ENCODE data around the gene CDK2.
"Not testable (repeated sequence)": the region's sequence is repeated elsewhere in the genome, so short reads cannot be mapped to it uniquely, and the experiment has no call there.

CDK2 gene

DNA sequence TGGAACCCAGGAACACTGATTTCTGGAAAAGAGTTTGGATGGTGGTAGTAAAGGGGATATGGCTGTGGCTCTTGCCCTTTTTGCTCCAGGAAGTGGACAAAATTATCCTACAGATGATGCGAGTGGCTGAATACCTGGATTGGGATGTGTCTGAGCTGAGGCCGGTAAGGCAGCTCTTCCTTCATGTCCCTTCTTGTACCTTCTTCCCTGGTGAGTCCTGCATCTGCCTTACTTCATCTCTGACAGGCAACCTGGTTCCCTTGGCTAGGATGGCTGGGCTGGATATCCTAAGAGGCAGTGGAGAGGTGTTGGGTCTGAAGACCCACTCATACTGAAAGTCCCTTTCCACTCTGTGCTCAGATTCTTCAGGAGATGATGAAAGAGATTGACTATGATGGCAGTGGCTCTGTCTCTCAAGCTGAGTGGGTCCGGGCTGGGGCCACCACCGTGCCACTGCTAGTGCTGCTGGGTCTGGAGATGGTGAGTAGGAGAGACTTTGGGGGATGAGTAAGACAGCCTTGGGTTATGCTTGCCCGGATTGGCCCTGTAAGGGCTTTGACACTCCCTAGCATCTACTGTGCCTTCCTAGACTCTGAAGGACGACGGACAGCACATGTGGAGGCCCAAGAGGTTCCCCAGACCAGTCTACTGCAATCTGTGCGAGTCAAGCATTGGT lies 27.7 kb upstream of the CDK2 start:
- DNase-seq, result no peak

DNA sequence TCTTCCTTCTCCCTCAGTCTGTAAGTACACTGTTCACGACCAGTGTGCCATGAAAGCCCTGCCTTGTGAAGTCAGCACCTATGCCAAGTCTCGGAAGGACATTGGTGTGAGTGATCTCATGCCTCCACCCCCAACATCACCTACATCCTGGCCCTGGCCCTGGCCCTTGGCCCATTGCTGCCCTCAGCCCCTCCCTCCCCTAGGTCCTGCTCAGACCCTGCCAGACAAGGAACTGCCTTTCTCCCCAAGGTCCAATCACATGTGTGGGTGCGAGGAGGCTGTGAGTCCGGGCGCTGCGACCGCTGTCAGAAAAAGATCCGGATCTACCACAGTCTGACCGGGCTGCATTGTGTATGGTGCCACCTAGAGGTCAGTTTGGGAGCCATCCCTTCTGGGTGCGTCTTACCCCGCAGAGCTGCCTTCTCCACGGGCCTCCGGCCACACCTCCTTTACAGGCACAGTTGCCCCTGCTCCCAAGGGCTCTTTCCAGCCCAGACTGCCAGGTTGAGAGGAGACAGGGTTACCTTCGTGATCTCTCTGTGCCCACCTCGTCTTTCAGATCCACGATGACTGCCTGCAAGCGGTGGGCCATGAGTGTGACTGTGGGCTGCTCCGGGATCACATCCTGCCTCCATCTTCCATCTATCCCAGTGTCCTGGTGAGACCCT lies 26.4 kb upstream of the CDK2 start:
- DNase-seq, result peak; percentile 85

DNA sequence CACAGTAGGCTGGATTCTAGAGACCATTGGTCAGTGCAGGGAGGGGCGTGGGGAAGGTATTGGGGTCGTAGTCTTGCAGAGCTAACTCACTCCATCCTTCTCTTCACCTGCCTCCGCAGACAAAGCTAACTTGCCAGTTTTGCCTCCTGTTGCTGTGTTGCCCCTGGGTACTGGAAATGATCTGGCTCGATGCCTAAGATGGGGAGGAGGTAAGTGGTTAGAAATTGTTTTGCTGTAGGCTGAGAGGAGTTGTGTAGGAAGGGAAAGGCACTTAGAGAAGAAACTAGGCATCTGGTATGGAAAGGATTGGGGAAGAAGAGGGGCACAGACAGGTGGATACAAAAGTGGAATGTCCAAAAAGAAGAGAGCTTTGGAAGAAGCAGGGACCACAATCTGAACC lies 24.6 kb upstream of the CDK2 start:
- DNase-seq, result no peak

DNA sequence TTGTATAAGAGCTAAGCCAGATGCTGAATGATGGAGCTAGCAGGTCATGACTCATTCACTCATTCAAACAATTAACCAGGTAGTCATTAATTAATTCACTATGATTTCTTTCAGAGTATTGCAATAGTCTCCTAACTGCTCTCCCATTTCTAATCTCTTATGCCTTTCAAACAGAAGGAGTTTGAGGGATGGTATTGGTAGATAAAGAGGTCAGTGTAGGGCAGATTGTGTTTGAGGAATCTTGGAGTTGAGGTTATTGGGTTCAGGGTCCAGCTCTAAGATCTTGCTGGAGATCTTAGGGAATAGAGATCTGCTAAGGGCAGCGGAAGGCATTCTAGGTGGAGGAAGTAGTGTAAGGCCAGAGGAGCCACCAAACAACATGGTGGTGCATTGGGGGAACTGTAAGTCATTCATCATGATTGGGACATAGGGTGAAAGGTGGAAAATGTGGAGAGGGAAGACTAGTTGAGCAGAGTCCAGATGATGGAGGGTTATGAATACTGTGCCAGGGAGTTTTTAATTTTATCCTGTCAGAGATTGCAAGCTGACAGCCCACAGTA lies 24.0 kb upstream of the CDK2 start:
- no peak for DNase-seq

DNA sequence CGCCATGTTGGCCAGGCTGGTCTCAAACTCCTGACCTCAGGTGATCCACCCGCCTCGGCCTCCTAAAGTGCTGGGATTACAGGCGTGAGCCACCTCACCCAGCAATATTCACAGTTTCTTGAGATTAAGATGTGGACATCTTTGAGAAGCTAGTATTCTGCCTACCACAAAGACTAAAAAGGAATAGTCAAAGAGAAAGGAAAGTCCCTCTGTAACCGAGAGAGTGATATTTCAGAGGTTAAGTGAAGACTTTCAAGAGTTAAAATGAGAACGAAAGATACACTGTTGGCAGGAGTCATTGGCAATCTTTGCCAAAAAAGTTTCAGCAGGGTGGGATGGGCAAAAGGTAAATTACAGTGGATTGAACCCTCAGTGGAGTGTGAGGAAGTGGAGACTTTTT lies 20.1 kb upstream of the CDK2 start:
- no peak for DNase-seq

DNA sequence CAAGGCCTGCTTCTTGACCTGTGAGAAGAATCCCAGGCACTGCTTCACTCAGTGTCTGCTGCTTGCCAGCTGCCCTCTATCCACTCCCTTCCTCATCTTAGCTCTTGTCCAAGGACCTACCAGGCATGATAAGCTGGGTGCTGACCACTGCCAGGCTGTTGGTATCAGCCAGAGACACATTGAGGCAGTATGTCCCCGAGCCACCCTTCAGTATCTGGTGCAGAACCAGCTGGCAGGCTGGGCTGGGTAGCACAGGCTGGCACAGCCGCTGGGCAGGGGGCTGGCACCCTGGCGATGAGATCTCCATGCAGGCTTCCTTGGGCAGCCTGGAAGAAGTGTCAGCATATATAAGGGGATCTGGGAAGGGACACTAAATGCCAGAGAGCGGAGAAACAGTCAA lies 11.3 kb upstream of the CDK2 start:
- DNase-seq, result no peak

DNA sequence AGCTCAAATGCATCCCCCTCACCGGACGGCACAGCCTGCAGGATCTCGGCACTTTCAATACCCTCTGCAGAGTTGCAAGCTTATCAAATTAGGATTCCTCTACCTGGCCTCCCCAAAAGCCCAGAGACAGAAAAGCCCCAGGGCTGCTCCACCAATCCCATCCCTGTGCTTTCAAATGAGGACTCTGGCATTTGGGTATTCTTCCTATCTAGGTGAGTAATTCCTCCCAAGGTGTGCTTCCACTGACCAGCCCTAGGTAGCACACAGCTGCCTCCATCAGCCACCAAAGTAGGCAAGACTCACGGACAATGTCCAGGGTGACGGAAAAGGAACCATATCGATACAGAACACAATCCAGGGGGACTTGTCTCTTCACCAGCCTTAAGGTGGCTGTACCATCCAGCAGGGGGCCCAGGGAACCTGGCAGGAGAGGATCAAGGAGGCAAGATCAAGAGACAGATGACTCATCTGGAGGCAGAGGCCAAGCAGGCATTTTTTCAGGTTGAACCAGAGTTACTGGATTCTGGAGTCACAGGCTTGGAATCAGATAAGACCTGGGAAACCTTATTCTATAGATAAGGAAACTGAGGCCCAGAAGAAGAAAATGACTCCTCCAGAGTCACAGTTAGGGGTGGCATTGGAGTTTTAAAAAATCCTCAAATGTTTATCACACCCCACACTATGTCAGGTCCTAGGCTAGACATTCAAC lies 10.7 kb upstream of the CDK2 start:
- peak; percentile 48 for DNase-seq

DNA sequence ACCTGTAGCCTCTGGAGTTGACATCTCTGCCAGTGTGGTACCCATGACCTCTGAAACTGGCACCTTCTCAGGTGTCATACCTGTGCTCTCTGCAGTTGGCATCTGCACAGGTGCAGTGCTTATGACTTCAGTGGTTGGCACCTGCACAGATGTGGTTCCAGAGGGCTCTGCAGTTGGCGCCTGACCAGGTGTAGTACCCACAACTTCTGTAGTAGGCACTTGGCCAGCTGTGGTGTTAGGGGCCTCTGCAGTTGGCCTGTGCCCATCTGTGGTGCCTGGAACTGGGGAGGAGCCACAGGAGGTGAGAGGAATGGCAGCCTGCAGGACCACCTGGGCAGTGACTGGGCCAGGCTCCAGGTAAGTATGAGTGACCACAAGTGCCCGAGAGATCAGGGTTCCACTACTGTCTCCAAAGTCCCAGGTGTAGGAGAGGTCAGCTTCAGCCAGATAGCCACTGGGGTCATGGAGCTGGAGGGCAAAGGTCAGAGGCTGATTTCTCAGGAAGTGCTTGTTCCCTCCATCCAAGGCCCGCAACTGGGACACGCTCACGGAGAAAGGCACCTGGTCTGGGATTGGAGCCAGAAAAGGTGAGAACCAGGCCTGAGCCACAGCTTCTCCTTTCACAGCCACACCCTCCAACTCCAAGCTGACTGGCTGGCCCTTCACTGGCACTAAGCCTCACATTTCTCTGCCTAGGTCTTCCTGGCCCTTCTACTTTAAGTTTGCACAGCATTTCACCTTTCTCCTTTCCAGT lies 9.3 kb upstream of the CDK2 start:
- DNase-seq, result no peak

DNA sequence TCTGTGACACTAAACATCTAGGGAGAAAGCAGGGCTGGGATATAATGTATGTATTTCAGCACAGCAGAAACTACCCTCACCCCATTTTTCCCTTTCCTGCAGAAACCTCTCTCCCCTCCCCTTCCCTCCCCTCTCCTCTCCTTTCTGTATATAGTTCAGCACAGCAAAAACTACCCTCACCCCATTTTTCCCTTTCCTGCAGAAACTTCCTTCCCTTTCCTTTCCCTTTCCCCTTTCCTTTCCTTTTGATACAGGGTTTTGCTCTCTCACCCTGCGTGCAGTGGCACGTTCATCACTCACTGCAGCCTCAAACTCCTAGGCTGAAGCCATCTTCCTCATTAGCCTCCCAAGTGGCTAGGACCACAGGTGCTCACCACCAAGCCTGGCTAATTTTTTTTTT lies 2.9 kb upstream of the CDK2 start:
- no peak for DNase-seq

DNA sequence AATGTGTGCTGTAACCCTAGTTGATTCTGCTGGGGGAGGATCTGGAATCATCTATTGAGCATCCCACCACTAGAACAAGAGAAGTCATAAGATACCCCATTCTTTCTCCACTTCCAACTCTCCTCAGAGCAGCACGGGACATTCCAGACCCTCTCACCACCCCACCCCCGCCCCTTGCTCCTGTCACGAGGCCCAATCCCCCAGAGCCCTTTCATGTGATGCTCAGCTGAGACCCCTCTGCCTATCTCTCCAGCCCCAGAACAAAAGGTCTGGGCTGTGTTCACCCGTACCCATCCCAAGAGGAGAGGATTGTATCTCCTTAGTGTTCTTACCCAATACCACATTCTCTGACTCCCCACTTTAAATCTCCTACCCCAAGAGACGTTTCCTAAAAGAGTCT lies 1.4 kb upstream of the CDK2 start:
- DNase-seq, result no peak

DNA sequence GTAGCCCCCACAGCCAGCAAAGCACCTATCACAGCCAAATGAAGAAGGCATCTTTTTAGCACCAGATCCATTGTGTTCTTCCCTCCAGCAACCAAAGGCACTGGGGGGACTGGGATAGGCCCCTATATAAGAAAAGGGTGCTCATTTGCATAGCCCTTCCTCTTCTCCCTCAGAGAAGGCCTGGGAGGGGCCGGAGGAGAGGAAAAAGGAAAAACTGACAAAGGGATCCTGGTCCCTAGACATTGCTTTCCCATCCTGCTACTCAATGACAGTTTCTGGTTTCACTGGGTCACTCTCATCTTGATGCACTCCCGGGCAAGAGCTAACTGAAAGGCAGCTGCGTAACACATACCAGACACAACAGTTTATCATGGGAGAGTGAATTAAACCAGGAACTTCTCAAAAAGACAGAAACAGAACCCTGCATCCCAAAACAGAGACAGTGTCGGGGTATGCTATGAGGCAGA lies 656 bp upstream of the CDK2 start, which contains the start of gene PMEL:
TSS of gene PMEL (minus strand) at position 102 of the 467 bp plus-strand sequence. CDS start at position 71, 31 bp downstream.
- no peak for DNase-seq

DNA sequence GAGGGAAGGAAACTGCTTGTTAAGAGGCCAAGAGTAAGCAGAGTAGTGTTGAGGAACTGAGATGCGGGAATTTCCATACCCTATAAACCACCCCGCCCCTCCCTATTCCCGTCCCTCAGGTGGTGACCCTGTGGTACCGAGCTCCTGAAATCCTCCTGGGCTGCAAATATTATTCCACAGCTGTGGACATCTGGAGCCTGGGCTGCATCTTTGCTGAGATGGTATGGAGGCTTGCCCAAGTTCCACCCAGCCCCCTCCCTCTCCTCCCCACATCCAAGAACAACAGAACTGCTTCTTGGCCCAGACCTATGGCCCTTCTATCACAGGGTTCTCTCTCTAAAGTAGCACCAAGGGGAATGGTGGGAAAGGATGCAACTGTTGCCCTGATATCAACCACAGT lies 2.7 kb downstream of the CDK2 start:
- DNase-seq, result no peak

DNA sequence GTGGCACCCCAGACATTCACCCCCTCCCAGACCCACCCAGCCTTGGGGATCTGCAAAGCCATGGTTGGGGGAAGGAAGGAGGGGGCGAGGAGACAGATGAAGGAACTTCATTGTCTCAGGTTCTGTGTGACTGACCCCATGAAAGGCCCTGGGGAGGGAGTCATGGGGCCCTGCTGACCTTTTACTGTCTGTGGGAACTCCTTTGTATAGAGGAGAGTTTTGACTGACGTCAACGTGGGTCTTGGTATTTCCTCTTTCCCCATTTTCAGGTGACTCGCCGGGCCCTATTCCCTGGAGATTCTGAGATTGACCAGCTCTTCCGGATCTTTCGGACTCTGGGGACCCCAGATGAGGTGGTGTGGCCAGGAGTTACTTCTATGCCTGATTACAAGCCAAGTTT lies 4.1 kb downstream of the CDK2 start:
- DNase-seq, result no peak

DNA sequence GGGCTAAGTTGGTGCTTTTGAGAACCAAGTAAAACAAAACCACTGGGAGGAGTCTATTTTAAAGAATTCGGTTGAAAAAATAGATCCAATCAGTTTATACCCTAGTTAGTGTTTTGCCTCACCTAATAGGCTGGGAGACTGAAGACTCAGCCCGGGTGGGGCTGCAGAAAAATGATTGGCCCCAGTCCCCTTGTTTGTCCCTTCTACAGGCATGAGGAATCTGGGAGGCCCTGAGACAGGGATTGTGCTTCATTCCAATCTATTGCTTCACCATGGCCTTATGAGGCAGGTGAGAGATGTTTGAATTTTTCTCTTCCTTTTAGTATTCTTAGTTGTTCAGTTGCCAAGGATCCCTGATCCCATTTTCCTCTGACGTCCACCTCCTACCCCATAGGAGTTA lies 5.4 kb downstream of the CDK2 start:
- no peak for DNase-seq

DNA sequence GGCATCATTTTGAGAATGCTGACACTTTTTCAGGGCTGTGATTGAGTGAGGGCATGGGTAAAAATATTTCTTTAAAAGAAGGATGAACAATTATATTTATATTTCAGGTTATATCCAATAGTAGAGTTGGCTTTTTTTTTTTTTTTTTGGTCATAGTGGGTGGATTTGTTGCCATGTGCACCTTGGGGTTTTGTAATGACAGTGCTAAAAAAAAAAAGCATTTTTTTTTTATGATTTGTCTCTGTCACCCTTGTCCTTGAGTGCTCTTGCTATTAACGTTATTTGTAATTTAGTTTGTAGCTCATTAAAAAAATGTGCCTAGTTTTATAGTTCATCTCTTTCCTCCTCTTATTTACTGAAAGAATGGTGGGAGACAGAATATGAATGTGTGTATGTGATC lies 5.8 kb downstream of the CDK2 start:
- no peak for DNase-seq

DNA sequence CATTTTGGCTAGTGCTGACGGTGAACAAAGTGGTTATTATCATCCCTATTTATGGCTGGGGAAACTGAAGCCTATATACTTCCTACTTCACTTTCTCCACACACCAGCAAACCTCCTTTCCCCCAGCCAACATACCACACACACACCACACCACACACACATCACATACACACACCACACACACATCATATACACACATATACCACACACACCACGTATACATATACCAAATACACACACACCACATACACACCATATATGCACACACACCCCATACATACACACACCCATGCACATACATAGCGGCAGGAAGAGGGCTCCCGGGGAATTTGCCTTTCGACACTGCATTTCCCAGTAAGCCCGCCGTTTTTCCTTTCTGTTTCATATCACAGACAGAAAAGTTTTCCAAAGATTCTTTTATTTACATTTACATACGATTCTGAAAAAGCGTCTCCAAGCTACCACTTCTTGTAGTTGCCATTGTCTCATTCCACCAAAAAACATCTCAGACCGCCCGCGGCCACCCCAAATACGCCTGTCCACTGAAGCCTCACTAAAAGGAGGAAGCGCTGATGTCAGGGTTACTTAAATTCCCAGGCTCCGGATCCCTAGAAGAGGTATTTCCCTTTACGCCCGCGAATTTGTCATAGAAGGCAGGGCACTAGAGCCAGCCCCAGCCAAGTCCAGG lies 6.4 kb downstream of the CDK2 start:
- peak; percentile 39 for DNase-seq

DNA sequence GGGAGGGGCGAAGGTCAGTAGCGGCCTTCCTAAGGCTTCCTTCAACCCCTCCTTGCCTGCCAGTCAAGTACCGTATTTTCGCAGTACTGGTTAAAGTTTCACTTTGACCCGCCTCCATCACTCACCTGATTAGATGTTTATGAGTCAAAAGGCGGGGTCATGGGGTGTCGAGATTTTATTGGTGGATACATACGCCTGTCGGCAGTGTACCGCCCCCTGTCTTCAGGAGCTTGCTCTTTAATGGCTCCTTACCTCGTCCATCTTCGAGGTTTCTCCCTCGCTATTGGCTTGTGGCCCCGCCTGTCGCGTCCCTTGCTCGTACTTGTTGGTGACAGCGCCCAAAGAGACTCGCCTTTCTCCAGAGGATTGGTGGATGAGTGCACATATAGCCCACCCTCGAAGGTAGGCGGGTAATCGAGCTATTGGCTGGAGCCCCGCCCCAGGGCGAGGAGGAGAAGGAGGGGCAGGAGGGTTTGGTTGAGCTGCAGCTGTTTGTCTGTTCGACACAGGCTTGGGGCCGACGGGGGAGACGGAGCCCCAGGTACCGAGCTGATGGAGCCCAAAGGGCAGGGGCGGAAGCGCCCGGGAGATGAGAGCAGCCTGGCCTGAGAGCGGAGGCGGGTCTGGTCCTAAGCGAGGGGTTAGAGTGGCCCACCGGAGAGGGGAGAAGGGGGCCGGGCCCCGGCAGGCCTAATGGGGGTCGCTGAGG lies 7.1 kb downstream of the CDK2 start, which contains the start of gene RAB5B:
TSS of gene RAB5B (plus strand) at position 480 of the 709 bp plus-strand sequence. CDS start 12,883 bp downstream, outside the sequence.
- peak; percentile 100 for DNase-seq

DNA sequence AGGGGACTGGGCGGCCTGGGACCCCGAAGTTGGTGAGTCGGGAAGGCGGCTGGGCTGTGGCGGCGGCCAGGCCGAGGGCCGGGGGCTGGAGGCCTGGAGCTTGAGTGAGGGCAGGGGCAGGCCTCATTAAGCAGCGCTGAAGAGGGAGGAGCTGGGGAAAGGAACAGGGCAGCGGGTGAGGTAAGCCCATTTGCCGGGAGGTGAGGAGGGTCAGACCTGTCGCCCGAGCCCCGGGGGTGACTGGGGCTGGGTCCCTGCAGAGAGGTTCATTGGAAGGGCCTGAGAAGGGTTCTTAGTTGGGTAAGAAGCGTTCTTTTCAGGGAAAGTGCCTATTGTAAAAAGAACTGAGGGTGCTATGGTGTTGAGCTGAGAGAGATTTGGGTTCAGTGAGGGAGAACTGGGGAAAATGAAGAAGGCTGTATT lies 7.7 kb downstream of the CDK2 start:
- DNase-seq, result peak; percentile 26

DNA sequence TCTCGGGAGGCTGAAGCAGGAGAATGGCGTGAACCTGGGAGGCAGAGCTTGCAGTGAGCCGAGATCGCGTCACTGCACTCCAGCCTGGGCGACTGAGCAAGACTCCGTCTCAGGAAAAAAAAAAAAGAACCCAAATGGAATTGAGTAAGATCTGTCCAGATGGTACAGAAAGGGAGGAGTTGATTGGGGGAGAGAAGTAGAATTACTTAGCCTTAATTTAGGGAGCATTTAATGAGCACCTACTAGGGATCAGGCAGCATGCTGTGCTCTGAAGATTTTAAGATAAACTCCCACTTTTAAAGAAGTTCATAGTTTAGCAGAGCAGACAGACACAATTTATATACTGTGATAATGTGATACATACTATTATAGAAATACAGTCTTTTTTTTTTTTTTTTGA lies 11.8 kb downstream of the CDK2 start:
- DNase-seq, result no peak

DNA sequence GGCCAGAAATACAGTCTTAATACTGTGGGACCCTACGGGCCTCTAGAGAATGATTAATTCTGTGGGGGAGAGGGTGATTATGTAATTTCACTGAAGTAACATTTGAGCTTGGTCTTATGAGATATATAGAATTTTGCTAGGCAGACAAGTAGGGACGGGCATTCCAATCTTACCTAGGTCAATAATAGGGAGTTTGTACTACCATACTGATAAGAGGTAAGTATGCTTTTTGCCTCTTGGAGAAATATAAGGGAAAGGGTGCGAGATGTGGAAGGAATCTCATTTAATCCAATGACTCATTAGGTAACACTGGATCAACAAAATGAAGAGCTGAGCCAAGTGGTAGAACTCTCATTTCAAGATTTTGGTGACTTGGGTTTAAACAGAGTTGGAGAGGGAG lies 12.4 kb downstream of the CDK2 start:
- DNase-seq, result no peak

DNA sequence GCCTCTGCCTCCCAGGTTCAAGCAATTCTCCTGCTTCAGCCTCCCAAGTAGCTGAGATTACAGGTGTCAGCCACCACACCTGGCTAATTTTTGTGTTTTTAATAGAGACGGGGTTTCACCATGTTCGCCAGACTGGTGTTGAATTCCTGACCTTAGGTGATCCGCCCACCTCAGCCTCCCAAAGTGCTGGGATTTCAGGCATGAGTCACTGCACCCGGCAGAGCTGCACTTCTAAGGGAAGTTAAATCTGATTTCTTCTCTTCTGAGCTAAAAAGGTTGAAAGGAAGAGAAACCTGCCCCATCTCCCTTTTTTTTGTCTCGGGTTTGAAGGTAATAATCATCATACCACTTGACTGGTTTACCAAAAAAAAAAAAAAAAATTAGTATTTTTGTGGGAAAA lies 15.3 kb downstream of the CDK2 start:
- not testable (repeated sequence) for DNase-seq
